DMS 273 treated with DMSO at 0.1 percent for 48 hours (cell line): ENCODE data around the gene ZNF45.
"Not testable (repeated sequence)": the region's sequence is repeated elsewhere in the genome, so short reads cannot be mapped to it uniquely, and the experiment has no call there.

Experiments
- DNase-seq: peaks from one replicate; lab custom pipeline; 2025; lab: John Stamatoyannopoulos, UW

The ZNF45 gene

GRCh38 chr19:43934985-43935708, at the start of gene ZNF45:
ZNF45 (minus strand) TSS chr19:43935282; CDS start chr19:43922185, 13,097 bp downstream.
- DNase-seq: peak; percentile 82

- DNase-seq: no peak
These were observed 49.6 kb upstream of the ZNF45 start for GRCh38 chr19:43984687-43985000.

GRCh38 chr19:43983912-43984686, 49.0 kb upstream of the ZNF45 start, which contains the start of gene ZNF155:
ZNF155 (plus strand) TSS chr19:43984188; CDS start chr19:43988544, 4,356 bp downstream.
- peak; percentile 96 for DNase-seq

- DNase-seq: no peak
These were observed 48.4 kb upstream of the ZNF45 start for GRCh38 chr19:43983544-43983911.

- no peak for DNase-seq
These were observed 41.6 kb upstream of the ZNF45 start for GRCh38 chr19:43976732-43977131.

GRCh38 chr19:43966079-43966694, 31.1 kb upstream of the ZNF45 start:
- no peak for DNase-seq

- no peak for DNase-seq
These were observed 25.3 kb upstream of the ZNF45 start for GRCh38 chr19:43960411-43960810.

GRCh38 chr19:43957891-43958290, 22.8 kb upstream of the ZNF45 start:
- no peak for DNase-seq

GRCh38 chr19:43956827-43957226, 21.7 kb upstream of the ZNF45 start:
- DNase-seq: no peak

GRCh38 chr19:43950834-43951645, 16.0 kb upstream of the ZNF45 start, which contains the start of gene ZNF221:
ZNF221 (plus strand) TSS chr19:43951228; CDS start chr19:43962727, 11,499 bp downstream.
- DNase-seq: peak; percentile 89

- not testable (repeated sequence) for DNase-seq
These were observed 14.7 kb upstream of the ZNF45 start for GRCh38 chr19:43949803-43950202.

- DNase-seq: not testable (repeated sequence)
These were observed 12.3 kb upstream of the ZNF45 start for GRCh38 chr19:43947412-43947811.

- no peak for DNase-seq
These were observed 6.1 kb upstream of the ZNF45 start for GRCh38 chr19:43941209-43941608.

GRCh38 chr19:43940719-43941118, 5.6 kb upstream of the ZNF45 start:
- no peak for DNase-seq

- DNase-seq: no peak
These were observed 4.6 kb upstream of the ZNF45 start for GRCh38 chr19:43939557-43940260.

GRCh38 chr19:43936188-43936587, 1.1 kb upstream of the ZNF45 start:
- DNase-seq: no peak

GRCh38 chr19:43934055-43934984, 762 bp downstream of the ZNF45 start:
- no peak for DNase-seq

- DNase-seq: no peak
These were observed 6.3 kb downstream of the ZNF45 start for GRCh38 chr19:43928820-43929219.

- DNase-seq: no peak
These were observed 11.2 kb downstream of the ZNF45 start for GRCh38 chr19:43923875-43924274.

- no peak for DNase-seq
These were observed 21.0 kb downstream of the ZNF45 start for GRCh38 chr19:43914051-43914450.
